Measurements from ENCODE around the gene AFM. TPM values are rescaled to one million over a fixed set of nuclear protein-coding genes. Genes with fewer than 3 reads are reported as not detected.

The AFM gene, protein sequence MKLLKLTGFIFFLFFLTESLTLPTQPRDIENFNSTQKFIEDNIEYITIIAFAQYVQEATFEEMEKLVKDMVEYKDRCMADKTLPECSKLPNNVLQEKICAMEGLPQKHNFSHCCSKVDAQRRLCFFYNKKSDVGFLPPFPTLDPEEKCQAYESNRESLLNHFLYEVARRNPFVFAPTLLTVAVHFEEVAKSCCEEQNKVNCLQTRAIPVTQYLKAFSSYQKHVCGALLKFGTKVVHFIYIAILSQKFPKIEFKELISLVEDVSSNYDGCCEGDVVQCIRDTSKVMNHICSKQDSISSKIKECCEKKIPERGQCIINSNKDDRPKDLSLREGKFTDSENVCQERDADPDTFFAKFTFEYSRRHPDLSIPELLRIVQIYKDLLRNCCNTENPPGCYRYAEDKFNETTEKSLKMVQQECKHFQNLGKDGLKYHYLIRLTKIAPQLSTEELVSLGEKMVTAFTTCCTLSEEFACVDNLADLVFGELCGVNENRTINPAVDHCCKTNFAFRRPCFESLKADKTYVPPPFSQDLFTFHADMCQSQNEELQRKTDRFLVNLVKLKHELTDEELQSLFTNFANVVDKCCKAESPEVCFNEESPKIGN
- not detected for total RNA-seq

DNA sequence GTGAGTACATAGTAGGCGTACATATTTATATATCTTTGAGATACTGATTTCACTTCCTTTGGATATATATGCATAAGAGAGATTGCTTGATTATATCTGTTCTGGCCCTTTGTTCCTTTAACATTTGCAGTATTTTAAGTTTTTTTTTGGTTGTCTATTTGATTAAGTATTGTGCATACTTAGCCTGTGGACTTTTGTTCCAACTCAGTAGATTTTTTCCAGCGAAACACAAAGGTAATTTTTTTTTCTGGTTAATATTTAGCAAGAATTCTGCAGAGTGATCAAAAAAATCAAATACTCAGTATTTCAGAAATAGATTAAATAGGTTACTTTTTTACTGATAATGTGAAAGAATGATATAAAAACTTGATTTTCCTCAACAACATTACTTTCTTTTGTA, at the start of gene AFM:
AFM (plus strand) TSS at position 388 of the 400 bp plus-strand sequence. CDS start 31 bp downstream, outside the sequence.
- DNase-seq, result no peak

DNA sequence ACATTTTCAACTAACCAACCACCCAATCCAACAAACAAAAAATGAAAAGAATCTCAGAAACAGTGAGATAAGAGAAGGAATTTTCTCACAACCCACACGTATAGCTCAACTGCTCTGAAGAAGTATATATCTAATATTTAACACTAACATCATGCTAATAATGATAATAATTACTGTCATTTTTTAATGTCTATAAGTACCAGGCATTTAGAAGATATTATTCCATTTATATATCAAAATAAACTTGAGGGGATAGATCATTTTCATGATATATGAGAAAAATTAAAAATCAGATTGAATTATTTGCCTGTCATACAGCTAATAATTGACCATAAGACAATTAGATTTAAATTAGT, 49.8 kb upstream of the AFM start:
- DNase-seq, result no peak

DNA sequence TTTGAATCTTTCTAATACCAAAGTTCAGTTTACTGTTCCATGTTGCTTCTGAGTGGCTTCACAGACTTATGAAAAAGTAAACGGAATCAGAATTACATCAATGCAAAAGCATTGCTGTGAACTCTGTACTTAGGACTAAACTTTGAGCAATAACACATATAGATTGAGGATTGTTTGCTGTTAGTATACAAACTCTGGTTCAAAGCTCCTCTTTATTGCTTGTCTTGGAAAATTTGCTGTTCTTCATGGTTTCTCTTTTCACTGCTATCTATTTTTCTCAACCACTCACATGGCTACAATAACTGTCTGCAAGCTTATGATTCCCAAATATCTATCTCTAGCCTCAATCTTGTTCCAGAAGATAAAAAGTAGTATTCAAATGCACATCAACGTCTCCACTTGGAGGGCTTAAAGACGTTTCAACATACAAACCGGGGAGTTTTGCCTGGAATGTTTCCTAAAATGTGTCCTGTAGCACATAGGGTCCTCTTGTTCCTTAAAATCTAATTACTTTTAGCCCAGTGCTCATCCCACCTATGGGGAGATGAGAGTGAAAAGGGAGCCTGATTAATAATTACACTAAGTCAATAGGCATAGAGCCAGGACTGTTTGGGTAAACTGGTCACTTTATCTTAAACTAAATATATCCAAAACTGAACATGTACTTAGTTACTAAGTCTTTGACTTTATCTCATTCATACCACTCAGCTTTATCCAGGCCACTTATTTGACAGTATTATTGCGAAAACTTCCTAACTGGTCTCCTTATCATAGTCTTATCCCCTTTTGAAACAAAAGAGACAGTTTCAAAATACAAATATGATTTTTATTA, 49.2 kb upstream of the AFM start:
- no peak for DNase-seq

DNA sequence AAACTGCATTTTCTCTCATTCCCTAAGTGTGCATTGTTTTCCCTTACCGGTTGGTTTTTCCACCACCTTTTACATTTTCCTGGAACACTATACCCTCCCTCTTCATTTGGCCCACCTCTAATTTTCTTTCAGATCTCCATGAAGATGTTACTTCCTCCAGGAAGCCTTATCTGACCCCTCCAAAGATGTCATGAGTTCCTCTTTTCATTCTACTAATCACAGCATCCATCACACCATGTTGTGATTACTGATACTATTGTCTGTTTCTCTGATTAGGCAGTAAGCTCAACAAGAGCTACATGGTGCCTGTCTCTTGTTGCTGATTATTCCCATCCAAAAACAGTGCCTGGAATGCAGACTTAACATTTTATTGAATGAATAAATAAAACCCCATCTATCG, 48.4 kb upstream of the AFM start:
- no peak for DNase-seq

DNA sequence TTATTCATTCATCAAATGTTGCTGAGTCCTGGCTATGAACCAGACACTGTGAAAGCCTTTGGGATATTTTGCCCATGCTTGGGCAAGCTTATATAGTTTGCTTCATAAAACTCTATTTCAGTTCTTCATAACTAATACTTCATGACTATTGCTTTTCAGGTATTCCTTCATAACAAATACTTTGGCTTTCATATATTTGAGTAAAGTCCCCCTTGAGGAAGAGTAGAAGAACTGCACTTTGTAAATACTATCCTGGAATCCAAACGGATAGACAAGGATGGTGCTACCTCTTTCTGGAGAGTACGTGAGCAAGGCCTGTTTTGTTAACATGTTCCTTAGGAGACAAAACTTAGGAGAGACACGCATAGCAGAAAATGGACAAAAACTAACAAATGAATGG, 47.2 kb upstream of the AFM start:
- no peak for DNase-seq

DNA sequence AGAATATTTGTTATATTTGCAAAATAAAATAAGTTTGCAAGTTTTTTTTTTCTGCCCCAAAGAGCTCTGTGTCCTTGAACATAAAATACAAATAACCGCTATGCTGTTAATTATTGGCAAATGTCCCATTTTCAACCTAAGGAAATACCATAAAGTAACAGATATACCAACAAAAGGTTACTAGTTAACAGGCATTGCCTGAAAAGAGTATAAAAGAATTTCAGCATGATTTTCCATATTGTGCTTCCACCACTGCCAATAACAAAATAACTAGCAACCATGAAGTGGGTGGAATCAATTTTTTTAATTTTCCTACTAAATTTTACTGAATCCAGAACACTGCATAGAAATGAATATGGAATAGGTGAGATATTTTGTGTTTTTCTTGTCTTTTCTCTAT, 45.6 kb upstream of the AFM start, which contains the start of gene AFP:
AFP (plus strand) TSS at position 238 of the 400 bp plus-strand sequence; CDS start at position 280, 42 bp downstream.
- no peak for DNase-seq

DNA sequence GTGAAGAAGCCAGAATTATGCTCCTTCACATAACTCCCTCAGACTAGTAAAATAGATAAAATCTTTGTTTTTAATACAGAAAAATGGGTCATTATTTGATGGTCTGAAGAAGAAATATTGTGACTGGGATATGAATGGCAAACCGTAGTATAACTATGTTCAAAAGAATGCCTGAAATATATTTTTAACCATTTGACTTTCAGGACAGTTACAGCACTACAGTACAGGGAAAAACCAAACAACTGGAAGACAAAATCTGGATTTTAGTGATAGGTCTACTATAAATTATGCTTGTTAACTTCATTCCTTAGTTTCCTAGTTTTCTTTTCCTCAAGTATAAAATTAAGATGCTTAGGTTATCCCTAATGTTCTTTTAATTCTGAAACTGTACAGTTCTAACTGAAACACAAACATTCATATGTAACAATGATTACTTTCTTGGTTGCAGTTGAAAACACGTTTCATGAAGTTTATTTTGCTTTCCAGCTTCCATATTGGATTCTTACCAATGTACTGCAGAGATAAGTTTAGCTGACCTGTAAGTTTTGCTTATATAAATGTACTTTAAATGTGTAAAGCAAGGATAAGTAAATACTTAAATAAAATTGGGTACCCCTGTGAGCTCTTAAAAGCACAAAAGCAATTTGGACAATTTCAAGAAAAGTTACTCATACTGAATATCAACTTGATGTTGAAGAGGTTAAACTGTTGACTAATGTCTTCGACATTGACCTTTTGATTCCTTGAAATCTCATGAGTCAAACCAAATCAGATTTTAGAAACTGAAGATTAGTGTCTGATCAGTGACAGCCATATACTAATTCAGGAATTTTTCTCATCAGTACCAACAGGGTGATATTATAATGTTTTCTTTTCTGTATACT, 44.6 kb upstream of the AFM start:
- DNase-seq, result no peak

DNA sequence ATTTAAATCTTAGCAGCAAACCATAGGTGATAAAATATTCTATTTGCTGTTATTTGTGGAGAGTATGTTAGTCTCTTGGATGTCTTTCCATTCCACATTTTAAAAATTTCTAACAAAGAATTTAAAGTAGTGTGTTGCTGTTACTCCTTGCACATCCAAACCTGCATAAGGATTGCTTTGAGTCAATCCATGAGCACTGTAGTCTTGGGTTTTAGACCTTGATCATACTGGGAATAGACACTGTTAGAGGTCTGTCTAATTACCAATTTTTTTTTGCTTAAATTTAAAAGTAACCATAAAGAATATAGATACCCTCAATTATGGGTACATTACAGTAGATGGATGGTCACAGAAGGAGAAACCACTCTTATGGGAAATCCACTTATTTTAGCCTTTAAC, 44.0 kb upstream of the AFM start:
- no peak for DNase-seq

DNA sequence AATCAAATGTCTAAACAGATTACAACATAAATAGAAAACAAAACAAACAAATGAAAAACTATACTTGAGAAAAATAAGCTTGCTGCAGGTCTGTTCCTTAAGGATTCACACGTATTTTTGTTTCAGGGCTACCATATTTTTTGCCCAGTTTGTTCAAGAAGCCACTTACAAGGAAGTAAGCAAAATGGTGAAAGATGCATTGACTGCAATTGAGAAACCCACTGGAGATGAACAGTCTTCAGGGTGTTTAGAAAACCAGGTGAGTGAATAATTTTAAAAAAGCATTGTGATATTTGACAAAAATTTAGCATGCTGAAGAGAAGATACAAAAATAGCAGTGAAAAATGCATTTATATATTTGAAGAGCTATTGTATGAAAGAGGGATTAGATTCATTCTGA, 43.5 kb upstream of the AFM start:
- DNase-seq, result no peak

DNA sequence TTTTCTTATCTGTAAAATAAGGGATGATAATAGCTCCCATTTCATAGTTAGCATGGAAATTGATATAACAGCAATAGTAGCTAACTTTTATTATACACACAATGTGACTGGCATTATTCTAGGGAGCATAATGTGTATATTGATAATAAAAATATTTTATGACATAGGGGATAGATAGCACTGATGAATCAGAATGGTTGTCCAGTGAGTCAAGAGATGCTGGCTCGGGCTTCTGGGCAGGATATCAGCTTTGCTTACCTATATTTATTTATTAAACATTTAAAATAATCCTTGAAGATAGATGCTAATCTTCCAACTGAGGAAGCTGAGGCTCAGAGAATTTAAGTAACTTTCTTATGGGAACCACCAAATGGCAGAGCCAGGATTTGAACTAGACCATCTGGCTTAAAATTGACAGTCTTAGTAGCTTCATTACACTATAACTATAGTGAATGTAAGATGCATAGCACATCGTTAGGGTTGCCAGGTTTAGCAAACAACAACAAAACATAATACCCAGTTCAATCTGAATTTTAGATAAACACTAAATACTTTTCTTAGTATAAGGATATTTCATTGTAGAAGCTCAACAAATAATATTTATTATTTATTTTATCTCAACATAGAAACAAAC, 42.8 kb upstream of the AFM start:
- no peak for DNase-seq

DNA sequence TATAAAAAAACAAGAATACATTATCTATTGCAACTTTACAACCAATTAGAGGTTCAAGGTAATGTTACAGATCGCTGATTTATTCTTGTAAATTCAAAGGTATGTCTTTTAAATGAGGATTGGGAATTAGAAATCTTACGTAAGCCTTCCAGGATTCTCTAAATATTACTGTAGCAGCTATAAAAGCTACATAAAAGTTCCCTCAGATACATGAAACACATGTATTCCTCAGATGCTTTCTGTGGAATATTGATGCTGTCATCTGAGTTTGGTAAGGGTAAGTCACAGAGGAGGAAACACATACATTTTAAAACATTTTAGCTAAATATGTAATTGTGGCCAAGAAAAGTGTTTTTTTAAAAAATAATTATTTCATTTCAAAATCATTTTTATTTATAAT, 42.1 kb upstream of the AFM start:
- DNase-seq, result no peak

DNA sequence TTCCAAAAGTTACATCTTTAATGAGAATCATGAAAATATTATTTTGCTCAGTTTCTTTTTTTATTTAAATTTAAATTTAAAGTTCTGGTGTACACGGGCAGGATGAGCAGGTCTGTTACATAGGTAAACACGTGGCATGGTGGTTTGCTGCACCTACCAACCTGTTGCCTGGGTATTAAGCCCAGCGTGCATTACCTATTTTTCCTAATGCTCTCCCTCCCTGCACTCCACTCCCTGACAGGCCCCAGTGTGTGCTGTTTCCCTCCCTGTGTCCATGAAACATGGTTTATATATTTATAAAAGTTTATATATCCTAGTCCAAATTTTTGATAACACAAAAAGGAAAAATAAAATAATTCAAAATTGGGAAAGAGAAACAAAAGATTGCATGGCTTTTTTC, 41.6 kb upstream of the AFM start:
- DNase-seq, result no peak

DNA sequence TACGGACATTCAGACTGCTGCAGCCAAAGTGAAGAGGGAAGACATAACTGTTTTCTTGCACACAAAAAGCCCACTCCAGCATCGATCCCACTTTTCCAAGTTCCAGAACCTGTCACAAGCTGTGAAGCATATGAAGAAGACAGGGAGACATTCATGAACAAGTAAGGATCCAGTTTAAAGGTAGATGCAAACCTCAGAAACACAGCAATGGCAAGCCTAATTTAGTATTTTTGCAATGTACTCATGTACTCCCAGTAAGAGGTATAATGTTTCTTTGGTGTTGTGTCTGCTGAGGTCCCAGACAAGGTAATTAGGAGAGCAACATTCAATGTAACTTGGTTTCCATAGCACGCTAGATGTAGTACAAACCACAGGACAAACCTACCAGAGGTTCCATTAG, 40.9 kb upstream of the AFM start:
- DNase-seq, result no peak

DNA sequence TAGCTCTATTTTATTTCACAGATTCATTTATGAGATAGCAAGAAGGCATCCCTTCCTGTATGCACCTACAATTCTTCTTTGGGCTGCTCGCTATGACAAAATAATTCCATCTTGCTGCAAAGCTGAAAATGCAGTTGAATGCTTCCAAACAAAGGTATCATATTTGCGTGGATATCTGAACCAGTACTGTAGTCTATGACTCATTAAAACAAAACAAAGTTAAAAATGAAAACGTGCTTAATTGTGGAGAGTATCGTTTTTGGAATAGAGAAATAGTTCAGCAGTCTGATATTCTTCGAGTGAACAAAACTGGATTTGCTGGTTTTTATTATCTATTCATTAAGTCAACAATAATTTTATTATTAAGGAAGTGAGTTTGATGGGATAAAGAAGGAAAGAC, 39.3 kb upstream of the AFM start:
- DNase-seq, result no peak

DNA sequence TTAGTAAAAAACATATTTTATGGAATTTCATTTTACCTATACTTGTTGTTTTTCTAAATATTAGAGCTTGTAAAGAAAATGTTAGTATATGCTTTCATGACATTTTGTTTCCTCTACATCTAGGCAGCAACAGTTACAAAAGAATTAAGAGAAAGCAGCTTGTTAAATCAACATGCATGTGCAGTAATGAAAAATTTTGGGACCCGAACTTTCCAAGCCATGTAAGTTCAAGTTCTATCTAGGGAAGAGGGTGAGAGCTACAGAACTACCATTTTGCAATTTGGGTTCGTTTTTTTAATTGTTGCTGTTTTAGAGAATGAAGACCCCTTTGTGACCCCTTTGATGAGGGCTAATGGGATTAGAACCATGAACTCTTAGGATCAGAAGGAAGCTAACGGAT, 38.3 kb upstream of the AFM start:
- no peak for DNase-seq

DNA sequence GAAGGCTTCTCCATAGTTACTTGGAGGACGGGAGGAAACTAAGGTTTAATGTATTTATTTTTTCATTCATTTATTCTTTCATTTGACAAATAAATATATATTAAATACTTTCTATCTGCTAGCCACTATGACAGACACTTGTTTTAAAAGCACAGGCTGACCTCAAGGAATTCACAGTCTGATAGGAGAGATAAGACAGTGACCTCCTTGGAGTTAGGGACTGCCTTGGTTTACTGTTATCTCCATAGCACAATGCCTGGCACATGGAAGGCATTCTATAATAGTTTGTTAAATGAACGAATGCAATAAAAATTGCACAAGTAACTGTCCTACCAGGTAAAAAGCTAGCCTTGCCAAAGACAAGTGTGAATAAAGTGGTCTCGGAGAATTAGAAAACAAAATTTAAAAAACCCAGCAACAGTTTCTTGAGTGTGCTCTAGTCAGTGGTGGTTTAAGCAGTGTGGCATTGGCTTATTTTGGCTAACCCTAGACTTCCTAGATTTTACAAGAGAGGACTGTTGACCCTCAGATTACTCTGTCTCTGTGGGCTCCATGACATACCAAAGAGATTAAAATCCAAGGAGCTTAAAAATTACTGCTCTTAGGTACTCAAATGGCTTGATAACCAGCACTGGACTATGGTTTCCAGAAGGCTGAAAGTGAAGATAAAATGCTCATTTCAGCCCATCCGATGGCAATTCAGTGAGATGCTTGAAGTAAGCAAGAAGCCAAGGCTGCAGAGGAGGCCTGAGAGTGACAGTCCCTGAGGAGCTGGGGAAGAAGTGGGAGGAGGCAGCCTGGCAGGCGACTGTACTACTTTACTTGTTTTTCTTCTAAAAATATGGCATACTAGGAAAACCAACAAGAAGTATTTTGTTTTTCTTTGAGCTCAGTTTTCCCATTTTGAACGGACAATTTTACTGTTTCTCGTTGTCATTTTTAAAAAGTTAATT, 35.9 kb upstream of the AFM start:
- no peak for DNase-seq

DNA sequence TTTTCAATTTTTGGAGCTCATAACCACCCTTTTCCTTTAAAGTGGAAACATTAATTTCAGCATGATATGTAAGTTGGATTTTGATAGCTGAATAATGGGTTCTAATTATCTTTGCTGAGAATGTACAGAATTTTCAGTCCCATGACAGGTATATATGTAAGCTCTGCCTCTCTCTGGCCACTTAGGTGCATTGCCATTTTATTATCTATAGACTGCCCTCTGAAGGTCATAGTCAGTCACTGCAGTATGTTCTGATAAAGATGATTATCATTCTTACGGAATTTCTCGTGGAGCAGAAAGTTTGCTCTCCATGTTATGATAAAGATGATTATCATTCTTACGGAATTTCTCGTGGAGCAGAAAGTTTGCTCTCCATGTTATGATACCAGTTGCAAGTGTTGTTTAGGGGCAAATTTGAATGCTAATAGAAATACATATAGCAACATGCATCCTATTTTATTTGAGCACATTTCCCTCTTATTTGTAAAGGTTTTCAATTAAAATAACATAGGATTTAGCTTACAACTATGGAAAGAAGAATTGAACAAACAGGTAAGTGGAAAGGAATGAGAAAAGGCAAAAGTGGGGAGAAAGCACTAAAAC, 35.1 kb upstream of the AFM start:
- DNase-seq, result no peak

DNA sequence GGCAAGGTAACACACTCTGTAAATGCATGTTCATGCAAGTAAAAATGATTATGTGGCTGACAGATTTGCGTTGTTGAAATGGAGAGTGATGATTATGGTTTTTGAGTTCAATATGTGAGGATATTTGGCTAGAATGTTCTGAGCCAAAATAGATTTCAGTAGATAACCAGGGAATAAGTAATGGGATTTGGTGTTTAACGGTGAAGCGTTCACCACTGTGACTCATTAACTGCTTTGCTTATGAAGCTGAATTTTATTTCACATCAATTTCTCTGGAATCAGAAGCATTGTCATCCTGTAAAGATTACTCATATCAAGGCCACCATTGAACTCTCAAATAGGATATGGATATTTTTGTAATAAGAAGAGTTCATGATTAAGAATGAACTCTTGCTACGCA, 33.9 kb upstream of the AFM start:
- DNase-seq, result no peak

DNA sequence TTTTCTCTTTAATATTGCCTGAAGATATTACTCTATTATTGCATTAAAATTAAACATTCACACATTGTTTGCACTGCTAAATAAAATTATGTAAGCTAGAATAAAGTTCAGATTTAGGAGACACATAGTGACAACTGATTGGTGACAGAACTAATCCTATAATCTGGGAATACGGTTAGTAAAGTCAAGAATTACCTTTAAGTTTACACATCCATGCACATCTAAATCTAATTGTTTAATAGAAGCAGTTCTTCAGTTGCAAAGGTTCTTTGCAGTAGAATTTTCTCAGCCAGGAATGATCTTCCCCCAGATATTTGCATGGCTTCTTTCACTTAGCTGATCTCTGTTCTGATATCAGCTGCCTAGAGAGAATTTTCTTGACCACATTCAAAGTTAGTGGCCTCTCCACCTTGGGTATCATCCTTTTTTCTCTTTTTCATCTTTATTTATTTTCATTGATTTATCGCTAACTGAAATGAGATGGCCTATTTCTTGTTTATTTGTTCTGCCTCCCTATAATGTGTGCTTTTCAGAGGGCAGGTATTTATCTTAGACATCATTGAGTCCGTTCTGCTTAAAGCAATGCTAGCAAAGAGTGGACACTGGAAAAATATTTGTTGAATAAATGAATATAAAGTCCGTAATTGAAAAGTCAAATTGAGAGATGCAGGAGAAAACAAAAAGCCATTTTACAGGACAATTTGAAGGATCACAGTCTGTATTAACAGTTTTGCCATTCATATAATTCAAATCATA, 32.9 kb upstream of the AFM start:
- no peak for DNase-seq
